Breast epithelium (tissue), 4 donors: ENCODE data around the gene ABCB8. TPM values are rescaled to one million over a fixed set of nuclear protein-coding genes. Genes with fewer than 3 reads are reported as not detected.

Experiments used
- DNase-seq, 2 donors: peaks; one replicate each; pipeline ENCODE4 v3.0.0-alpha.2; 2019; ENCODE audit warnings: low spot score in 2 of 2
- H3K27ac ChIP-seq, 2 donors: fragments of 200-600 bp; sonication (generic) in 1 of 2; one replicate each; pipeline ENCODE4 v1.5.1; 2016 to 2019; ENCODE audit warnings: mild to moderate bottlenecking in 1 of 2
- H3K27me3 ChIP-seq, 2 donors: fragments of 200-600 bp; sonication (generic) in 1 of 2; one replicate each; pipeline versions ENCODE4 v1.5.1 to v1.6.0; 2017 to 2019; ENCODE audit warnings: control low read depth in 1 of 2, mild to moderate bottlenecking in 1 of 2
- H3K36me3 ChIP-seq: fragments of 200-600 bp; one replicate; pipeline ENCODE4 v1.5.1; 2019
- H3K4me1 ChIP-seq, 2 donors: fragments of 200-600 bp; sonication (generic); one replicate each; pipeline ENCODE4 v1.5.1; 2016 to 2019; ENCODE audit warnings: control low read depth in 1 of 2
- H3K4me3 ChIP-seq, 3 donors: fragments of 200-600 bp; sonication (generic); 1 replicate in 2 of 3; 2 replicates in 1 of 3; pipeline ENCODE4 v1.5.1; 2016 to 2019; ENCODE audit warnings: mild to moderate bottlenecking in 3 of 3, moderate library complexity in 2 of 3
- H3K9me3 ChIP-seq, 2 donors: fragments of 200-600 bp; sonication (generic) in 1 of 2; one replicate each; pipeline ENCODE4 v1.5.1; 2016 to 2019; ENCODE audit warnings: control low read depth in 1 of 2
- CTCF ChIP-seq, 3 donors: fragments of 450-650 bp; IDR thresholded peaks; one replicate each; pipeline ENCODE4 v1.5.1; 2016 to 2017; ENCODE audit warnings: antibody characterized with exemption in 3 of 3, mild to moderate bottlenecking in 3 of 3, moderate library complexity in 3 of 3
- POLR2A ChIP-seq: fragments of 450-650 bp; IDR thresholded peaks from one replicate; pipeline ENCODE4 v1.6.1; 2016; ENCODE audit warnings: antibody characterized with exemption, mild to moderate bottlenecking, moderate library complexity
- POLR2AphosphoS5 ChIP-seq, 3 donors: sonication (generic); formaldehyde crosslinking; IDR thresholded peaks; one replicate each; pipeline ENCODE4 v1.6.1; 2017; ENCODE audit warnings: antibody characterized with exemption in 3 of 3
- intact Hi-C: fragments of 100-400 bp; cut with DNase I; formaldehyde crosslinking; loops from one replicate; pipeline ENCODE4 v1.15.1; 2023; ENCODE audit warnings: low total_unique reads
- total RNA-seq, 3 donors: library from RNA; depleted of rRNA; stranded (reverse); fragments of >200 nt; gene quantifications; one replicate each; pipeline ENCODE4 v1.1.0, GENCODE V29; 2016

ABCB8 gene
- total RNA-seq, 3 donors from 2014 or later: 14.7 to 19.3 (median 17.6) TPM

- Histone ChIP-seq H3K27me3 (peaks cover 0 to 31% of the 10 kb centered on the region in 2 donors), H3K36me3 (no peaks in the 10 kb centered on the region), H3K4me1 (no peaks in the 10 kb centered on the region), H3K9me3 (no peaks in the 10 kb centered on the region), H3K4me3 (peak overlapping the region in 2 of 3 donors; percentile 34 to 42), H3K27ac (no peak overlapping the region)
- no peak for DNase-seq
- intact Hi-C loops: no loop called here
- TF ChIP-seq CTCF (IDR thresholded peaks at IDR 0.05): no peak
- no peak for TF ChIP-seq POLR2AphosphoS5 (IDR thresholded peaks at IDR 0.05)
- no peak for TF ChIP-seq POLR2A
Observed at GRCh38 chr7:151008143-151008510, 20.1 kb upstream of the ABCB8 start.

DNA sequence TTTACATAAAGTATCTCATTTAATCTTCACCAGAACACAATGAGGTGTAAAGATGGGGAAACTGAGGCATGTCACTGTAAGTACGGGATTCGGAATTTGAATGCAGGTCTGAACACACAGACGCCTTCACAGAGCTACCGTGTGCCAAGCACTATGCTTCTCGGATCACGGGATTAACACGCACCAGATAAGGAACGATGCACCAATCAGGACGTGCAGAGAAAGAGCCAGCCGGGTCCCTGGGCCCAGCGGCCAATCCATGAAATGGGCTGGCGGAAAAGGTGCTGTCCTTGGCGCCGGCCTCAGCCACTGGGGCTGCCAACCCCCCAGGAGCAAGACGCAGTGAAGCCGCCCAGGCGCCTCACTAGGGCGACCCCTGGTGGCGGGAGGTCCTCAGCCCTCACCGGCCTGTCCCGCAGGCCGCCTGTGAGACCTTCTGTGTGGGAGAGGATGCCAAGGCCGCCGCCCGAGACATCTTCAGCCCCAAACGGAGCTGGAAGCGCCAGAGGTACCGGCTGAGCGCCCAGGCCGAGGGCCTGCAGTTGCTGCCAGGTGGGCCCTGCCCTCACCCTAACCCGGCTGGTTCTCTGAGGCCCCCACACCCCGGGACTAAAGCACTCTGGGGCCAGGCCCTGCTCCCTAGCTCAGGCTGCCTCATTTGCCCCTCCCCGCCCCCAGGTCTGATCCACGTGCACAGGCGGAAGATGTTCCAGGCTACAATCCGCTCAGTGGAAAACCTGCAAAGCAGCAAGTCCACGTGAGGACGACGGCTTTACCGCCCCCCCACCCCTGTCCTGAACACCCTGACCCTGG is 19.5 kb upstream of the ABCB8 start:
- Histone ChIP-seq H3K4me1 (no peaks in the 10 kb centered on the region), H3K9me3 (no peaks in the 10 kb centered on the region), H3K4me3 (peak overlapping the region in 2 of 3 donors; percentile 34 to 42), H3K36me3 (no peaks in the 10 kb centered on the region), H3K27ac (no peak overlapping the region), H3K27me3 (peaks cover 2 to 37% of the 10 kb centered on the region in 2 donors)
- intact Hi-C loops: no loop called here
- TF ChIP-seq POLR2AphosphoS5 (IDR thresholded peaks at IDR 0.05) (no peak), POLR2A (no peak), CTCF (IDR thresholded peaks at IDR 0.05) (peak in 2 of 3 donors; percentile 39 to 49)
- peak in 1 of 2 donors; percentile 27 for DNase-seq

DNA sequence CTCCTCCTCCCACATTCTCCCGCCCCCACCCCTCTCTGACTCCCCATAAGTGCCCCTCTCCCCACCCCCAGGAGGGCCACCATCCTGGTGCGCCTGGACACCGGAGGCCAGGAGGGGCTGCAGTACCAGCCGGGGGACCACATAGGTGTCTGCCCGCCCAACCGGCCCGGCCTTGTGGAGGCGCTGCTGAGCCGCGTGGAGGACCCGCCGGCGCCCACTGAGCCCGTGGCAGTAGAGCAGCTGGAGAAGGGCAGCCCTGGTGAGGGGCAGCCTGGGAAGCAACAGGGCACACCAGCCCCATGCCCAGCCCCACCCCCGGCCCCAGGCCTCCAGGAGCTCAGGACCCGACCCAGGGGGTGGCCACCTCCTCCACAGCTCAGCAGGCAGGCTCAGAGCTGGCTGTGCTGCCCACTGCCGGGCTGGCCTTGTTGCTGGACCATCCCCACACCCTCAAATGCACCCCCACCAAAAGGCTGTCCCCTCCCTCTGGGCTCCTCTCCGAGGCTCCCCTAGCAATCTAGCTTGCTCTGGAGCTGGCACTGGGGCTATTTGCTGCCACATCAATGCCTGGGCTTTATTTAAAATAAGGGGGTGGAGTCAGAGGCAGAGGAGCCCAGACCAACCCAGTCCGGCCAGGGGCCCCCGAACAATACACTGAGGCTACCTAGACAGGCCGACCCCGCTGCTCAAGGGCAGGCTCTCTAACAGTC is 18.8 kb upstream of the ABCB8 start:
- Histone ChIP-seq H3K27me3 (peaks cover 2 to 37% of the 10 kb centered on the region in 2 donors), H3K27ac (no peak overlapping the region), H3K4me3 (no peak overlapping the region), H3K36me3 (no peaks in the 10 kb centered on the region), H3K9me3 (no peaks in the 10 kb centered on the region), H3K4me1 (no peaks in the 10 kb centered on the region)
- TF ChIP-seq POLR2AphosphoS5 (IDR thresholded peaks at IDR 0.05) (no peak), POLR2A (no peak), CTCF (IDR thresholded peaks at IDR 0.05) (no peak)
- DNase-seq: no peak
- intact Hi-C loops: loop anchor here (10.0 kb wide), 1 partner anchor 105 kb away; no protein-coding TSS in a partner anchor

DNA sequence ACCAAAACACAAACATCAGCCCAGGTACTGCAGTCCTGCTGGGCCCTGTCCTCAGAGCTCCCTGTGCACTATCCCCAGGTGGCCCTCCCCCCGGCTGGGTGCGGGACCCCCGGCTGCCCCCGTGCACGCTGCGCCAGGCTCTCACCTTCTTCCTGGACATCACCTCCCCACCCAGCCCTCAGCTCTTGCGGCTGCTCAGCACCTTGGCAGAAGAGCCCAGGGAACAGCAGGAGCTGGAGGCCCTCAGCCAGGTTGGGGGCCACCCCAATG is 18.3 kb upstream of the ABCB8 start:
- TF ChIP-seq POLR2A: no peak
- no peak for TF ChIP-seq POLR2AphosphoS5 (IDR thresholded peaks at IDR 0.05)
- no peak for TF ChIP-seq CTCF (IDR thresholded peaks at IDR 0.05)
- Histone ChIP-seq H3K4me1 (no peaks in the 10 kb centered on the region), H3K4me3 (no peak overlapping the region), H3K36me3 (no peaks in the 10 kb centered on the region), H3K27ac (no peak overlapping the region), H3K27me3 (peaks cover 2 to 37% of the 10 kb centered on the region in 2 donors), H3K9me3 (no peaks in the 10 kb centered on the region)
- intact Hi-C loops: loop anchor here (10.0 kb wide), 1 partner anchor 105 kb away; no protein-coding TSS in a partner anchor
- DNase-seq: no peak
